Brain microvascular endothelial cell (primary cell): ENCODE measurements around the gene CATSPERE.

Experiments used
- DNase-seq: peaks from one replicate; pipeline ENCODE4 v3.0.0-alpha.2; 2020
- H3K27ac ChIP-seq: fragments of 250-450 bp; sonication (Bioruptor Pico); 2 replicates; pipeline ENCODE4 v1.5.1; 2020; ENCODE audit warnings: mild to moderate bottlenecking, moderate library complexity
- H3K27me3 ChIP-seq: fragments of 250-450 bp; sonication (Bioruptor Pico); replicated peaks from 2 replicates; pipeline ENCODE4 v1.5.1; 2020; ENCODE audit warnings: mild to moderate bottlenecking
- H3K36me3 ChIP-seq: fragments of 250-450 bp; sonication (Bioruptor Pico); replicated peaks from 2 replicates; pipeline ENCODE4 v1.5.1; 2020; ENCODE audit warnings: mild to moderate bottlenecking
- H3K4me3 ChIP-seq: 2 replicates; pipeline ENCODE4 v1.5.1; 2011; ENCODE audit warnings: low read depth, mild to moderate bottlenecking, control low read depth, low read length, moderate library complexity
- CTCF ChIP-seq: IDR thresholded peaks from 2 replicates; pipeline ENCODE4 v1.5.1; 2011; ENCODE audit warnings: low read depth, mild to moderate bottlenecking, moderate library complexity, low read length, control low read depth, inconsistent platforms; ENCODE audit errors: missing control alignments
- in situ Hi-C: cut with HindIII; loops from 2 replicates; pipeline ENCODE4 v1.10.0; 2017; ENCODE audit warnings: low sequenced_read_pairs, low pct_ligation_motif_present

The CATSPERE gene

DNA sequence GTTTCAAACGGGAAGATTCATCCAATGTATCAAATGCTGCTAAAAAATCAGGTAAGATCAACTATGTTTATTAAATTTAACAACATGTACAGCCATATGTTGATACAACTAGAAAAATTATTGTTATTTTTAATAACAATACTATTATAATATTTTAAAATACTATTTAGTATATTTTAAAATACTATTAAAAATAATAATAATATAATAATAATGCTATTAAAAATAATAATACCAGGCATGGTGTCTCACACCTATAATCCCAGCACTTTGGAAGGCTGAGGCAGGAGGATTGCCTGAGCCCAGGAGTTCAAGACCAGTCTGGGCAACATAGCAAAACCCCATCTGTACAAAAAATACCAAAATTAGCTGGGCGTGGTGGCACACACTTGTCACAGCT lies 54.6 kb downstream of the CATSPERE start:
- no peaks in the 10 kb centered on the region for H3K36me3 ChIP-seq
- no peak for DNase-seq
- H3K27me3 ChIP-seq, result no peaks in the 10 kb centered on the region
- H3K4me3 ChIP-seq, result no peak overlapping the region
- in situ Hi-C loops, result no loop called here
- no peak overlapping the region for H3K27ac ChIP-seq
- TF ChIP-seq CTCF, result no peak

DNA sequence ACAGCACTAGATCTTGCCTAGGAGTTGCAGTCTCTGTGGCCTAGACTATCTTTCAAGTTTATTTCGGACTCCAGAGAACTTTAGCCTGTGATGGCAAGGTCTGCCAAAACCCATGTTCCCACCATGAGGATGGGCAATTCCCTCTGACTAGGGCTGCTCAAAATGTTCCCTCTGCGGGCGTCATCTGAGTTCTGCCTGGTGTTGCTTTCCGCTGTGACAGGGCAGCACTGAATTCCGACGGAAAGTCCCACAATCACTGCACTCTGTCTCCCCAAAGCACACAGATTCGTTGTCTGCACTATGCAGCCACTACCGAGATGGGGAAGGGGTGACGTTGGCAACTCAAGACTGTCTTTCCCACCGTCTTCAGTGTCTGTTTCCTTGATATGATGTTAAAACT lies 75.2 kb downstream of the CATSPERE start:
- no peak for TF ChIP-seq CTCF

GRCh38 chr1:244545511-244545910 lies 84.4 kb downstream of the CATSPERE start:
- in situ Hi-C loops, result no loop called here
- no peak overlapping the region for H3K4me3 ChIP-seq
- no peak for TF ChIP-seq CTCF
- H3K27ac ChIP-seq, result no peak overlapping the region
- no peaks in the 10 kb centered on the region for H3K27me3 ChIP-seq
- peak; percentile 19 for DNase-seq
- no peaks in the 10 kb centered on the region for H3K36me3 ChIP-seq

More for the DNA sequence above, 75.2 kb downstream of the CATSPERE start:
- Histone ChIP-seq H3K36me3 (no peaks in the 10 kb centered on the region), H3K27ac (no peak overlapping the region), H3K27me3 (no peaks in the 10 kb centered on the region), H3K4me3 (no peak overlapping the region)
- no peak for DNase-seq
- in situ Hi-C loops, result no loop called here

DNA sequence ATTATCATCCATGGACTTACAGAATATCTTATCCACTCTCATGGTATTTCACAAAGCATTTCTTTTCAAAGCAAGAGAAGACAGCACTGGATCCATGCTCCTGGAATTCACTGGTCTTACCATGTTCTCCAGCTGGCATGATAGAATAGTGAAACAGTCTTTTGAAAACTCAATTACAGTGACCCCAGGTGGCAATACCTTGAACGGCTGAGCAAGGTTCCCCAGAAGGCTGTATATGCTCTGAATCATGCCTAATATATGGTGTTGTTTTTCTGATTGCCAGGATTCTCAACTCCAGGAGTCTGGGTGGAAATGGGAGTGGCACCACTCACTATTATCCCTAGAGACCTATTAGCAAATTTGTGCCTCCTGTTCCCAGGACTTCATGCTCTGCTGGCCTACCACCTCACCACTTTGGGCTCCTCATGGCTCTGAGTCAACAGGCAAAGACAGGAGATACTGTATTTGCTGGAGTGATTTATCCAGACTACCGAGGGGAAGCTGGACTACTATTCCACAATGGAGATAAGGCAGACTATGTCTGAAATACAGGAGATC lies 87.6 kb downstream of the CATSPERE start:
- Histone ChIP-seq H3K36me3 (no peaks in the 10 kb centered on the region), H3K4me3 (no peak overlapping the region), H3K27ac (no peak overlapping the region), H3K27me3 (no peaks in the 10 kb centered on the region)
- TF ChIP-seq CTCF, result no peak
- in situ Hi-C loops, result no loop called here
- no peak for DNase-seq

DNA sequence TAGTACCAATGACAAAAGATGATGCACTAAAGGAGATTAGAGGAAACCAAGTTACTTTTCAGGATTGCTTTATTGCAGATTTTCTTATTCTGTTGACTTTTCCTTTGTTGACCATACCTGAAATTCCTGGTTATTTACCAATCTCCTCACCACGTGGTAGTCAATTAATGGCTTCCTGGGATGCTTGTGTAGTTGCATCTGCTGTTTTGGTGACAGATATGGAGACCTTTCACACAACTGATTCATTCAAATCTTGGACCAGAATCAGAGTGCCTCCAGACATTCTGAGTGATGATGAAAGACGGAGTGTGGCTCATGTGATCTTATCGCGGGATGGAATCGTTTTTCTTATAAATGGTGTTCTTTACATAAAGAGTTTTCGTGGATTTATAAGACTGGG lies 91.3 kb downstream of the CATSPERE start:
- TF ChIP-seq CTCF, result no peak
- no peaks in the 10 kb centered on the region for H3K27me3 ChIP-seq
- H3K36me3 ChIP-seq, result no peaks in the 10 kb centered on the region
- in situ Hi-C loops, result no loop called here
- no peak for DNase-seq
- no peak overlapping the region for H3K27ac ChIP-seq
- no peak overlapping the region for H3K4me3 ChIP-seq

- Histone ChIP-seq H3K4me3 (no peak overlapping the region), H3K27me3 (no peaks in the 10 kb centered on the region), H3K36me3 (no peaks in the 10 kb centered on the region), H3K27ac (no peak overlapping the region)
- no peak for DNase-seq
- in situ Hi-C loops, result no loop called here
- TF ChIP-seq CTCF, result no peak
Measured at GRCh38 chr1:244556263-244556662, 95.2 kb downstream of the CATSPERE start.
